Lower lobe of right lung (tissue), 2 donors: ENCODE results near the gene OGFR. TPM values are rescaled to one million over a fixed set of nuclear protein-coding genes. Genes with fewer than 3 reads are reported as not detected.

Experiments used
- ATAC-seq, 2 donors: fragments of 200-7000 bp; cut with Tn5 transposase; one replicate each; pipeline ENCODE4 v1.9.1; 2020 to 2022; ENCODE audit warnings: mild to moderate bottlenecking in 2 of 2, moderate library complexity in 2 of 2
- DNase-seq: peaks from one replicate; pipeline ENCODE4 v3.0.0-alpha.2; 2020
- H3K27ac ChIP-seq: fragments of 200-600 bp; one replicate; pipeline ENCODE4 v1.8.0; 2022
- H3K27me3 ChIP-seq: fragments of 200-600 bp; one replicate; pipeline ENCODE4 v1.8.0; 2022; ENCODE audit warnings: low read depth
- H3K36me3 ChIP-seq: fragments of 200-600 bp; one replicate; pipeline ENCODE4 v1.8.0; 2022; ENCODE audit warnings: mild to moderate bottlenecking
- H3K4me1 ChIP-seq: fragments of 200-600 bp; one replicate; pipeline ENCODE4 v1.8.0; 2022
- H3K4me3 ChIP-seq: fragments of 200-600 bp; one replicate; pipeline ENCODE4 v1.8.0; 2022; ENCODE audit warnings: mild to moderate bottlenecking
- H3K9me3 ChIP-seq: fragments of 200-600 bp; one replicate; pipeline ENCODE4 v1.8.0; 2022
- intact Hi-C: fragments of 100-400 bp; cut with DNase I; formaldehyde crosslinking; loops from one replicate; pipeline ENCODE4 v1.11.0; 2022
- total RNA-seq: library from RNA; stranded (reverse); fragmentation: NEBNext Ultra II Directional; extraction: Animal tissue kit (Norgen Biotek cat#: 25700); gene quantifications from one replicate; pipeline ENCODE4 v1.2.1, GENCODE V29; 2021
- TF ChIP-seq, protein P1 (sequence below): fragments of 200-600 bp; IDR thresholded peaks from one replicate; pipeline ENCODE4 v1.8.0; 2022; ENCODE audit warnings: antibody characterized with exemption, mild to moderate bottlenecking
- donor health status: DM: no; HTN: yes; CAD: no; lungs with severe emphysema.

OGFR gene
- total RNA-seq, 1 donor from 2014 or later: 69.4 TPM

DNA sequence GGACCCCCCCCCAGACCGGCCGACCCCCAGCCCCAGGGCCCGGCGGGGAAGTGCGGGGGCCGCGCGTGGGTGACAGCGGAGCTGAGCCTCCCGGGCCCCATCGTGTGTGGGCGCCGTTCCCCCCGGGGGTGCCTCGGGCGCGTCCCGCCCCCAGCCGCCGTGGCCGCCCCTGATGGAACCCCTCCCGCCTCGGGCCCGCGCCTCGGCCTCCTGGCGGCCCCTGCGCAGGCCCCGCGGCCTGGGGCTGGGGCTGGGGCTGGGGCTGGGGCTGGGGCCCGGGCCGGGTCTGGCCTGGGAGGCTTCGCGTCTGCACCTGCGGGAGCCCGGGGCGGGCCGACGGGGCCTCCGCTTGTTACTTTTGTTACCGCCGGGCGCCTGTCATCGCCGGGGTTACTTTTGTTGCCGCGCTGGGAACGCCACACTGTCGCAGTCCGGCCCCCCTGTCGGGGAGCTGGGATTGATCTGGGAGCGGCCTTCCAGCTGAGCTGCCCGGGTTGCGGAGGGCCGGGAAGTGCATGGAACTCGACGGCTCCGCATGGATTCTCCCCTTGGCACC, 598 bp downstream of the OGFR start:
- TF ChIP-seq, protein P1, sequence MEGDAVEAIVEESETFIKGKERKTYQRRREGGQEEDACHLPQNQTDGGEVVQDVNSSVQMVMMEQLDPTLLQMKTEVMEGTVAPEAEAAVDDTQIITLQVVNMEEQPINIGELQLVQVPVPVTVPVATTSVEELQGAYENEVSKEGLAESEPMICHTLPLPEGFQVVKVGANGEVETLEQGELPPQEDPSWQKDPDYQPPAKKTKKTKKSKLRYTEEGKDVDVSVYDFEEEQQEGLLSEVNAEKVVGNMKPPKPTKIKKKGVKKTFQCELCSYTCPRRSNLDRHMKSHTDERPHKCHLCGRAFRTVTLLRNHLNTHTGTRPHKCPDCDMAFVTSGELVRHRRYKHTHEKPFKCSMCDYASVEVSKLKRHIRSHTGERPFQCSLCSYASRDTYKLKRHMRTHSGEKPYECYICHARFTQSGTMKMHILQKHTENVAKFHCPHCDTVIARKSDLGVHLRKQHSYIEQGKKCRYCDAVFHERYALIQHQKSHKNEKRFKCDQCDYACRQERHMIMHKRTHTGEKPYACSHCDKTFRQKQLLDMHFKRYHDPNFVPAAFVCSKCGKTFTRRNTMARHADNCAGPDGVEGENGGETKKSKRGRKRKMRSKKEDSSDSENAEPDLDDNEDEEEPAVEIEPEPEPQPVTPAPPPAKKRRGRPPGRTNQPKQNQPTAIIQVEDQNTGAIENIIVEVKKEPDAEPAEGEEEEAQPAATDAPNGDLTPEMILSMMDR: no peak
- Histone ChIP-seq H3K27me3 (no peaks in the 10 kb centered on the region), H3K4me3 (peak overlapping the region; percentile 96), H3K36me3 (peaks cover 42% of the 10 kb centered on the region), H3K9me3 (no peaks in the 10 kb centered on the region), H3K4me1 (peaks cover 31% of the 10 kb centered on the region), H3K27ac (peak overlapping the region; percentile 90)
- DNase-seq (no peak), ATAC-seq (peak; percentile 39 to 63)
- intact Hi-C loops: no loop called here

DNA sequence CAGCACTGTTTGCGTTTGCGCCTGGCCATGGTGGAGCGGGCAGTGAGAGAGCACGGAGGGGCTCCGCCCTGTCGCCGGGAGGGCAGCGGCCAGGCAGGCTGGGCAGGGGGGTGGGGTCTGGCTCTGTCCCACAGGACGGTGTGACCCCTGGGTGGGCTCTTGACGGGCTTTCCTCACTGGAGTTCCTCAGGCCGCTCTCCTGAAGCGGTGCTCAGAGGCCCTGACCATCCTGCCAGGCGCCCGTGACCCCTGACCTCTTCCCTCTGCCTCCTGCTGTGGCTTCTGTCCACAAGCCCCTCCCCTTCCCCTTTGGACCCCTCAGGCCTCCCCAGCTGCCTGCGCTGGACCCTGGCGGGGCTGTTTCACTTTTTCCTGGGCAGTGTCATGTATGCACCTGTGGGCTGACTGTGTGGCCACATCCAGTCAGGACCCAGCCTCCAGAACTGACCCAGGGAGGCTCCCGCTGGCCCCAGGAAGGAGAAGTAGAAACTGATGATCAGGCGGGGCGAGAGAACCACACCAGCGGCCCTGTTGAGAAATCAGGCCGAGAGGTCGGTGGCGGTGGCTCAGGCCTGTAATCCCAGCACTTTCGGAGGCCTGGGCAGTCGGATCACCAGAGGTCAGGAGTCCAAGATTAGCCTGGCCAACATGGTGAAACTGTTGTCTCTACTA, 1.2 kb downstream of the OGFR start:
- DNase-seq (peak; percentile 86), ATAC-seq (peak; percentile 40 to 51)
- Histone ChIP-seq H3K36me3 (peaks cover 42% of the 10 kb centered on the region), H3K9me3 (no peaks in the 10 kb centered on the region), H3K27me3 (no peaks in the 10 kb centered on the region), H3K4me3 (peak overlapping the region; percentile 96), H3K4me1 (peaks cover 31% of the 10 kb centered on the region), H3K27ac (peak overlapping the region; percentile 90)
- TF ChIP-seq, protein P1: no peak
- intact Hi-C loops: no loop called here

DNA sequence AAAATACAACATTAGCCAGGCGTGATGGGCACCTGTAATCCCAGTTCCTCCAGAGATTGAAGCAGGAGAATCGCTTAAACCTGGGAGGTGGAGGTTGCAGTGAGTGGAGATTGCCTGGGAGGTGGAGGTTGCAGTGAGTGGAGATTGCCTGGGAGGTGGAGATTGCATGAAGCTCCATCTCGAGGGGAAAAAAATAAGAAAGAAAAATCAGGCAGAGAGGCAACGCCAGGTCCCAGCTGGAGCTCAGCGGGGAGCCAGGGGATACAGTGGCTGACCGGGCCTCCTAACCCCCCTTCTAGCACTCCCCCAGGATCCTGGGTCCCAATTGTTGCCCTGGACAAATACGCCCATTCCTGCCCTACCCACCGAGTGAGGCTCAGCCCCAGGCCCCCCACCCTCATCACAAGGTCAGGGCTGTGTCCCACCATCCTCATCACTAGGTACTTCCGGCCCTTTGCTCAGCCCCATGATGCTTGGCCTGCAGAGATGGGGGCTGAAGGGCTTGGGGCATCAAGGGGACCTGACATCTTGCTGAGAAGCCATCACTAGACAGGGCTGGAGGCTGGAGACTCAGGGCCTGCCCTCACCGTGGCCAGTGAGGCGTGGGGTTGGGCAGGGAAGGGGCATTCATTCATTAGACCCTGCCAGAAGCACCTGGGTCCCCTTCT, 1.9 kb downstream of the OGFR start:
- ATAC-seq (no peak), DNase-seq (no peak)
- intact Hi-C loops: no loop called here
- H3K27me3 ChIP-seq: no peaks in the 10 kb centered on the region
- peaks cover 31% of the 10 kb centered on the region for H3K4me1 ChIP-seq
- H3K4me3 ChIP-seq: peak overlapping the region; percentile 96
- TF ChIP-seq, protein P1: no peak
- peak overlapping the region; percentile 90 for H3K27ac ChIP-seq
- peaks cover 43% of the 10 kb centered on the region for H3K36me3 ChIP-seq
- H3K9me3 ChIP-seq: no peaks in the 10 kb centered on the region

DNA sequence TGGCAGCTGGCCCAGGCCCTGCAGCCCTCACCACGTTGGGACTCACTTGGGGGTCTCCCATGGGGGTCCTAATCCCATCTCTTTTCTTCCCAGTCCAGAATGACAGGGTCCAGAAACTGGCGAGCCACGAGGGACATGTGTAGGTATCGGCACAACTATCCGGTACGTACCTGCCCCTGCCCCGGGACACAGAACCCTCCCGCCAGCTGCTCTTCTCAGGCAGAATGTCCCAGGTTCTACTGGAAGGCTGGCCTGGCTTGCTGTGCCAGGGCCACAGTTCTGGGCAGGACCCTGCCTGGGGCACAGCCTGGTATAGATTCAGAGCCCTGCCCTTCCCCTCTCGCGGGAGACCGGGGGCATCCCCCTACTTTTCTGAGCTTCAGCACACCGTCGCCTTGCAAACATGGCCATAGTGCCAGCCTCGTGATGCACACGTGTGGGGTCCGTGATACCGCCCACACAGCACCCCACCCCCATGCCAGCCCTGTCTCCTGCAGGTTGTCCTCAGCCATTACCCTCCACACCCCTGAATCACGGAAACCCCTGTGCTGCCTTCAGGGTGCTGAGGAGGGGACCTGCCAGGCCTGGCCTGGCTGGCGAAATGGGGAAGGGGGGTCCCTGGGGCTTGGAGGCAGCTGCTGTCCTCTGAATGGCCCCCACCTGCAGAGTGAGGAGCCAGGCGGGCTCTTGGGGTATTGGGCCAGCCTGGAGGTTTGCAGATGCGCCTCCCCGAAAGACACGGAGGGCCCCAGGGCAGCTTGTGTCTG, 3.0 kb downstream of the OGFR start:
- Histone ChIP-seq H3K36me3 (peaks cover 54% of the 10 kb centered on the region), H3K4me1 (peaks cover 31% of the 10 kb centered on the region), H3K27me3 (no peaks in the 10 kb centered on the region), H3K4me3 (no peak overlapping the region), H3K9me3 (no peaks in the 10 kb centered on the region), H3K27ac (peak overlapping the region; percentile 18)
- intact Hi-C loops: no loop called here
- no peak for DNase-seq
- ATAC-seq: no peak
- TF ChIP-seq, protein P1: no peak

DNA sequence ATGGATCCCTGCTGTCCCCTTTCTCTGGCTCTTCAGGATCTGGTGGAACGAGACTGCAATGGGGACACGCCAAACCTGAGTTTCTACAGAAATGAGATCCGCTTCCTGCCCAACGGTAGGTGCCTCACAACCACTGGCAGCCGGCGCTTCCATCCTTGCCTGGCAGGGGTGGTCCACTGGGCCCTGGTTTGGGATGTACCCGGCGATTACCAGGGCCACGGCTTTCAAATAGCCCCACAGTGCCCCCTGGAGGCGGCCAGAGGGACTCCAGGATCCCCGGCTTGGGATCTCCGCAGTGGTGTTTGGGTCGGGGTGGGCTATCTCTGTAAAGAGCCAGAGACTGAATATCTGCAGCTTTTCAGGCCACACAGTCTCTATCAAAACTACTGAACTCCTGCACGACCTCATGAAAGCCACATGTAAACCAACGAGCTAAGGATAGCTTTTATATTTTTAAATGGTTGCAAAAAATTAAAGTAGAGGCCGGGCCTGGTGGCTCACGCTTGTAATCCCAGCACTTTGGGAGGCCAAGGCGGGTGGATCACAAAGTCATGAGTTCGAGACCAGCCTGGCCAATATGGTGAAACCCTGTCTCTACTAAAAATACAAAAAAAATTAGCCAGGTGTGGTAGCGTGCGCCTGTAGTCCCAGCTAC, 3.7 kb downstream of the OGFR start:
- no peak overlapping the region for H3K4me3 ChIP-seq
- H3K36me3 ChIP-seq: peaks cover 59% of the 10 kb centered on the region
- no peak overlapping the region for H3K27ac ChIP-seq
- peak; percentile 52 to 56 for ATAC-seq
- TF ChIP-seq, protein P1: peak; percentile 94
- DNase-seq: peak; percentile 82
- no peaks in the 10 kb centered on the region for H3K9me3 ChIP-seq
- H3K4me1 ChIP-seq: peaks cover 31% of the 10 kb centered on the region
- intact Hi-C loops: no loop called here
- H3K27me3 ChIP-seq: no peaks in the 10 kb centered on the region
